ENCODE measurements around the gene MED8. TPM values are rescaled to one million over a fixed set of nuclear protein-coding genes. Genes with fewer than 3 reads are reported as not detected.

The MED8 gene
- total and polyA plus RNA-seq, 2 of the 13 experiments (the other 11 are each of a cell fraction or from before 2014, with no cell fraction given) = 16.9 to 77.4 TPM

DNA sequence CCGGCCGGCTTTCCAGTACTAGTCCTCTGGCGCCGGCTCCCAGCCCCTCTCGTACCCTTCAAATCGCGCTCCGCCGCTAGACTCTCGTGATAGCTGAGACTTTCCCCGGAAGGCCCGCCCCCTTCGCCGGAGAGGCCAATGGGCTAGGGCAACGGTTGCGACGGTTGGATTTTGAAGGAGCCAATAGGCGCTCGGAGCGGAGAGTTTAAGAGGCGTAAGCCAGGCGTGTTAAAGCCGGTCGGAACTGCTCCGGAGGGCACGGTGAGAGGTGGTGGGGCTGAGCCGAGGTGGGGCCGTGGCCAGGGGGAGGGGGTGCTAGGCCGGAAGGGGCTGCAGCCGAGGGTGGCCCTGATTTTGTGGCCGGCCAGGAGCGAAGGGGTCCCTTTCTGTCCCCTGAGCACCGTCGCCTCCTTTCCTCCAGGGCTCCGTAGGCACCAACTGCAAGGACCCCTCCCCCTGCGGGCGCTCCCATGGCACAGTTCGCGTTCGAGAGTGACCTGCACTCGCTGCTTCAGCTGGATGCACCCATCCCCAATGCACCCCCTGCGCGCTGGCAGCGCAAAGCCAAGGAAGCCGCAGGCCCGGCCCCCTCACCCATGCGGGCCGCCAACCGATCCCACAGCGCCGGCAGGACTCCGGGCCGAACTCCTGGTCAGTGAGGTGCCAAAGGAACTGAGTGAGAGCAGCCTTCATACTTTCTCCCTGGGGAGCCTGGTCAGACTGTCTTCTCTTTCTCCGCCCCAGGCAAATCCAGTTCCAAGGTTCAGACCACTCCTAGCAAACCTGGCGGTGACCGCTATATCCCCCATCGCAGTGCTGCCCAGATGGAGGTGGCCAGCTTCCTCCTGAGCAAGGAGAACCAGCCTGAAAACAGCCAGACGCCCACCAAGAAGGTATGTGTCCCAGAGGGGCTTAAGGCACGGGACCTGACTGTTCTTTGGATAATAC, 30.6 kb downstream of the MED8 start, which contains the start of gene CDC20 (continued):
- TF ChIP-seq, protein P1, sequence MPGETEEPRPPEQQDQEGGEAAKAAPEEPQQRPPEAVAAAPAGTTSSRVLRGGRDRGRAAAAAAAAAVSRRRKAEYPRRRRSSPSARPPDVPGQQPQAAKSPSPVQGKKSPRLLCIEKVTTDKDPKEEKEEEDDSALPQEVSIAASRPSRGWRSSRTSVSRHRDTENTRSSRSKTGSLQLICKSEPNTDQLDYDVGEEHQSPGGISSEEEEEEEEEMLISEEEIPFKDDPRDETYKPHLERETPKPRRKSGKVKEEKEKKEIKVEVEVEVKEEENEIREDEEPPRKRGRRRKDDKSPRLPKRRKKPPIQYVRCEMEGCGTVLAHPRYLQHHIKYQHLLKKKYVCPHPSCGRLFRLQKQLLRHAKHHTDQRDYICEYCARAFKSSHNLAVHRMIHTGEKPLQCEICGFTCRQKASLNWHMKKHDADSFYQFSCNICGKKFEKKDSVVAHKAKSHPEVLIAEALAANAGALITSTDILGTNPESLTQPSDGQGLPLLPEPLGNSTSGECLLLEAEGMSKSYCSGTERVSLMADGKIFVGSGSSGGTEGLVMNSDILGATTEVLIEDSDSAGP (CRISPR knock-in tag; IDR thresholded peaks at IDR 0.05; ENCODE audit: borderline replicate concordance) = peak; percentile 64; the same call in 1 of the 2 replicates
- TF ChIP-seq TAF15 (IDR thresholded peaks at IDR 0.05; ENCODE audit: low read depth, low read length, poor library complexity, severe bottlenecking) (no peak), PRMT3 (CRISPR knock-in tag; IDR thresholded peaks at IDR 0.05; ENCODE audit: borderline replicate concordance, low read depth) (peak; percentile 92), U2AF1 (optimal IDR thresholded peaks at IDR 0.05; ENCODE audit: low read depth, low read length) (peak; percentile 27), ELF3 (CRISPR knock-in tag; IDR thresholded peaks at IDR 0.05) (peak; percentile 45; the same call in 1 of the 2 replicates), IRF2 (CRISPR knock-in tag; IDR thresholded peaks at IDR 0.05) (peak; percentile 67), SNAPC2 (CRISPR knock-in tag; IDR thresholded peaks at IDR 0.05) (peak; percentile 92), ZNF350 (CRISPR knock-in tag; IDR thresholded peaks at IDR 0.05; ENCODE audit: borderline replicate concordance, low read depth) (peak; percentile 57; the same call in 1 of the 2 replicates), ZNF761 (CRISPR knock-in tag; conservative IDR thresholded peaks at IDR 0.05) (no peak), ARNT (IDR thresholded peaks at IDR 0.05) (no peak), PAWR (CRISPR knock-in tag; IDR thresholded peaks at IDR 0.05; ENCODE audit: borderline replicate concordance) (no peak), MEIS1 (CRISPR knock-in tag; IDR thresholded peaks at IDR 0.05; ENCODE audit: borderline replicate concordance) (no peak), SNAI1 (CRISPR knock-in tag; IDR thresholded peaks at IDR 0.05; ENCODE audit: borderline replicate concordance) (peak; percentile 69; the same call in 1 of the 2 replicates), GABPA (IDR thresholded peaks at IDR 0.05; ENCODE audit: low read depth, low read length) (peak; percentile 70), GABPA (CRISPR knock-in tag; IDR thresholded peaks at IDR 0.05; ENCODE audit: low read depth) (peak; percentile 93), ETS1 (CRISPR knock-in tag; IDR thresholded peaks at IDR 0.05) (0 out of 2 replicates have a peak, but pooled peaks have one; percentile 15), UBTF (CRISPR knock-in tag; IDR thresholded peaks at IDR 0.05) (peak; percentile 16), ZNF253 (CRISPR knock-in tag; IDR thresholded peaks at IDR 0.05; ENCODE audit: borderline replicate concordance) (peak; percentile 79; the same call in 1 of the 2 replicates), DRAP1 (CRISPR knock-in tag; IDR thresholded peaks at IDR 0.05) (peak; percentile 90), KDM5A (IDR thresholded peaks at IDR 0.05; ENCODE audit: borderline replicate concordance, low read length) (peak; percentile 70), ZFY (CRISPR knock-in tag; IDR thresholded peaks at IDR 0.05) (no peak)
- TF ChIP-seq, protein P2, sequence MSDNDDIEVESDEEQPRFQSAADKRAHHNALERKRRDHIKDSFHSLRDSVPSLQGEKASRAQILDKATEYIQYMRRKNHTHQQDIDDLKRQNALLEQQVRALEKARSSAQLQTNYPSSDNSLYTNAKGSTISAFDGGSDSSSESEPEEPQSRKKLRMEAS (IDR thresholded peaks at IDR 0.05) = peak; percentile 92
- TF ChIP-seq, protein P3, sequence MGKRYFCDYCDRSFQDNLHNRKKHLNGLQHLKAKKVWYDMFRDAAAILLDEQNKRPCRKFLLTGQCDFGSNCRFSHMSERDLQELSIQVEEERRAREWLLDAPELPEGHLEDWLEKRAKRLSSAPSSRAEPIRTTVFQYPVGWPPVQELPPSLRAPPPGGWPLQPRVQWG (CRISPR knock-in tag; IDR thresholded peaks at IDR 0.05; ENCODE audit: borderline replicate concordance, low read depth) = no peak

Measured in HepG2 (cell line).